Thyroid gland (tissue), 4 donors: ENCODE results near the gene GPR156.

Source experiments
- POLR2A ChIP-seq, 2 donors: fragments of 450-650 bp; IDR thresholded peaks; one replicate each; pipeline ENCODE4 v1.6.1; 2017; ENCODE audit warnings: antibody characterized with exemption in 2 of 2, mild to moderate bottlenecking in 2 of 2, moderate library complexity in 1 of 2
- TF ChIP-seq, protein P1 (sequence below), 6 experiments: fragments of 200-600 bp in 3 of 6; fragments of 450-650 bp in 3 of 6; sonication (generic) in 3 of 6; IDR thresholded peaks; one replicate each; pipeline ENCODE4 v1.5.1; 2016 to 2019; ENCODE audit warnings: antibody characterized with exemption in 6 of 6, mild to moderate bottlenecking in 2 of 6, inconsistent platforms in 1 of 6, moderate library complexity in 1 of 6

- TF ChIP-seq, protein P1, sequence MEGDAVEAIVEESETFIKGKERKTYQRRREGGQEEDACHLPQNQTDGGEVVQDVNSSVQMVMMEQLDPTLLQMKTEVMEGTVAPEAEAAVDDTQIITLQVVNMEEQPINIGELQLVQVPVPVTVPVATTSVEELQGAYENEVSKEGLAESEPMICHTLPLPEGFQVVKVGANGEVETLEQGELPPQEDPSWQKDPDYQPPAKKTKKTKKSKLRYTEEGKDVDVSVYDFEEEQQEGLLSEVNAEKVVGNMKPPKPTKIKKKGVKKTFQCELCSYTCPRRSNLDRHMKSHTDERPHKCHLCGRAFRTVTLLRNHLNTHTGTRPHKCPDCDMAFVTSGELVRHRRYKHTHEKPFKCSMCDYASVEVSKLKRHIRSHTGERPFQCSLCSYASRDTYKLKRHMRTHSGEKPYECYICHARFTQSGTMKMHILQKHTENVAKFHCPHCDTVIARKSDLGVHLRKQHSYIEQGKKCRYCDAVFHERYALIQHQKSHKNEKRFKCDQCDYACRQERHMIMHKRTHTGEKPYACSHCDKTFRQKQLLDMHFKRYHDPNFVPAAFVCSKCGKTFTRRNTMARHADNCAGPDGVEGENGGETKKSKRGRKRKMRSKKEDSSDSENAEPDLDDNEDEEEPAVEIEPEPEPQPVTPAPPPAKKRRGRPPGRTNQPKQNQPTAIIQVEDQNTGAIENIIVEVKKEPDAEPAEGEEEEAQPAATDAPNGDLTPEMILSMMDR (IDR thresholded peaks at IDR 0.05): no peak
- TF ChIP-seq POLR2A (IDR thresholded peaks at IDR 0.05): no peak
Measured at GRCh38 chr3:120324190-120324589, 39.2 kb upstream of the GPR156 start.
